CD4-positive, alpha-beta T cell treated with Interleukin-15 for 1 hour (primary cell): ENCODE measurements around the gene SHKBP1.
A peak's percentile ranks its signal among the peaks of the same experiment; 100 is the strongest.

Source experiments
- DNase-seq: peaks from one replicate; pipeline ENCODE4 v3.0.0-alpha.2; 2020

SHKBP1 gene

GRCh38 chr19:40601134-40601974 lies 24.7 kb downstream of the SHKBP1 start, which contains the start of gene LTBP4:
TSS of gene LTBP4 (plus strand) at chr19:40601369. CDS start at chr19:40601388, 19 bp downstream.
- DNase-seq: peak; percentile 40

- DNase-seq: no peak
Observed at GRCh38 chr19:40603071-40603388, 26.4 kb downstream of the SHKBP1 start.

- peak; percentile 98 for DNase-seq
Observed at GRCh38 chr19:40603389-40604170, 26.9 kb downstream of the SHKBP1 start.

GRCh38 chr19:40604171-40604646 lies 27.5 kb downstream of the SHKBP1 start:
- no peak for DNase-seq

DNA sequence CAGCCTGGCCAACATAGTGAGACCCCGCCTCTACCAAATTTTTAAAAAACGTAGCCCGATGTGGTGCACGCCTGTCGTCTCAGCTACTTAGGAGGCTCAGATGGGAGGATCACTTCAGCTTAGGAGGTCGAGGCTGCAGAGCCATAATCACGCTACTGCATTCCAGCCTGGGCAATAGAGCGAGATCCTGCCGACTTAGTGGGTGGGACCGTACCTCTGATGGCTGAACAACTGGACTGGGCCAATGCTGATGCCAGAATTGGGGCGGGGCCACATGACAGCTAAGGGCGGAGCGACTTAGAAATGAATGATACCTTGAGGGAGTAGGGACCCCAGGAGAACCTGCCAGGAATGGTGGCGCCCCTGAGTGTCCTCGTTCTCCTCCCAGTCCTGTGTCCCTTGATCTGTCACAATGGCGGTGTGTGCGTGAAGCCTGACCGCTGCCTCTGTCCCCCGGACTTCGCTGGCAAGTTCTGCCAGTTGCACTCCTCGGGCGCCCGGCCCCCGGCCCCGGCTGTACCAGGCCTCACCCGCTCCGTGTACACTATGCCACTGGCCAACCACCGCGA lies 28.1 kb downstream of the SHKBP1 start:
- no peak for DNase-seq

GRCh38 chr19:40605216-40605971 lies 28.7 kb downstream of the SHKBP1 start:
- peak; percentile 87 for DNase-seq

GRCh38 chr19:40607311-40608239 lies 30.9 kb downstream of the SHKBP1 start:
- DNase-seq: no peak

DNA sequence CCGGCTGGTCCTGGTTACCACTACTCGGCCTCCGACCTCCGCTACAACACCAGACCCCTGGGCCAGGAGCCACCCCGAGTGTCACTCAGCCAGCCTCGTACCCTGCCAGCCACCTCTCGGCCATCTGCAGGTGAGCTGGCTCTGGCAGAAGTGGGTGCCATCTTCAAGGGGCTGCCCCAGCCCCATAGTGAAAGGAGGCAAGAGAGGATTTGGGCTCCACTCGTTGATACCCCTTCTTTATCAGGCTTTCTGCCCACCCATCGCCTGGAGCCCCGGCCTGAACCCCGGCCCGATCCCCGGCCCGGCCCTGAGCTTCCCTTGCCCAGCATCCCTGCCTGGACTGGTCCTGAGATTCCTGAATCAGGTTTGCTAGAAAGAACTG lies 31.6 kb downstream of the SHKBP1 start:
- DNase-seq: no peak

DNA sequence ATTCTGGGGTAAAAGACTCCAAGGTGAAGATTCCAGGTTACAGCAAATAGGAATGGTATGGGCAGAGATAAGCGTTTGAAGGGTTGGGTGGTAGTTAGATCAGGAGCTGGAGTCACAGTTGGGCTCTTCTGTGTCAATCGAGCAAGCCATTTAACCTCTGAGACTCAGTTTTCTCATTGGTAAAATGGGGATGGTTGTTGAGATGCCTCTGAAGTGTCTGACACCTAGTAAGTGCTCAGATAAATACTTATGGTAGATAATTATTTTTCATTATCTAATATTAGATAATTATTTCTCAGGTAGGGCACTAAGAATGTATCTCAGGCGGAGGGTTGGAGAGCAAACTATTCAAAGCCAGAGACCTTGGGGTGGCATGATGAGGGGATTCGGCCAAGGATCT lies 32.3 kb downstream of the SHKBP1 start:
- DNase-seq: no peak

GRCh38 chr19:40609561-40610395 lies 33.1 kb downstream of the SHKBP1 start:
- DNase-seq: peak; percentile 87

DNA sequence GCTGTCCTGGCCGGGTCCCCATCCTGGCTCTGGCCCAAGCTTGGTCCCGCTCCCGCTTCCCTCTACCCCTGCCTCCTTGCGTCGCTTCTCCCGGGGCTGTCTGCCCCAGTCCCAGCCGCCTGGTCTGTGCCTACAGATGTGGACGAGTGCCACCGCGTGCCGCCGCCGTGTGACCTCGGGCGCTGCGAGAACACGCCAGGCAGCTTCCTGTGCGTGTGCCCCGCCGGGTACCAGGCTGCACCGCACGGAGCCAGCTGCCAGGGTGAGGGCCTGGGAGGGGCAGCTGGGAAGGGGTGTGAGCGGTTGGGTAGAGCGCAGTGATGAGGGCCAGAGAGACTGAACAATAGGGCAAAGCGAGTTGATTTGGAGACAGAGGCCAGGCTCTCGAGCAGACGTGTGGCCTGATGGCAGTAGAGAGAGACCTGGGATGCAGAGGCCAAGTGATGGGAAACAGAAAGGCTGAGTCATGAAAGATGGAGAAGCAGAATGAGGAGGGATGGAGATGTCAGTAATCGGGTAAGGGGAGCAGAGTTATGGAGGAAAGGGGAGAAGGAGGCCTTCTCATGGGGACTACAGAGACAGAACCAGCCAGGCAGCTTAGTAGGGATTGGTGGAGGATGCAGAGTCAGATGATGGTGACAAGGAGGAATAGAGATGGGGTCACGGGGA lies 33.9 kb downstream of the SHKBP1 start:
- DNase-seq: peak; percentile 73

DNA sequence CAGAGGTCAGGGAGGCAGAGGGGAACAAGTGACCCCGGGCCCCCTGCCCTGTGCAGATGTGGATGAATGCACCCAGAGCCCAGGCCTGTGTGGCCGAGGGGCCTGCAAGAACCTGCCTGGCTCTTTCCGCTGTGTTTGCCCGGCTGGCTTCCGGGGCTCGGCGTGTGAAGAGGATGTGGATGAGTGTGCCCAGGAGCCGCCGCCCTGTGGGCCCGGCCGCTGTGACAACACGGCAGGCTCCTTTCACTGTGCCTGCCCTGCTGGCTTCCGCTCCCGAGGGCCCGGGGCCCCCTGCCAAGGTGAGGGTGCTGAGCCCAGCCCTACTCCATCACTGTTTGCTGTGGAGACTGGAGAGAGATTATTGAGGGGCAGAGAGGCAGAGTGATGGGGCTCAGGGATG lies 34.4 kb downstream of the SHKBP1 start:
- no peak for DNase-seq

DNA sequence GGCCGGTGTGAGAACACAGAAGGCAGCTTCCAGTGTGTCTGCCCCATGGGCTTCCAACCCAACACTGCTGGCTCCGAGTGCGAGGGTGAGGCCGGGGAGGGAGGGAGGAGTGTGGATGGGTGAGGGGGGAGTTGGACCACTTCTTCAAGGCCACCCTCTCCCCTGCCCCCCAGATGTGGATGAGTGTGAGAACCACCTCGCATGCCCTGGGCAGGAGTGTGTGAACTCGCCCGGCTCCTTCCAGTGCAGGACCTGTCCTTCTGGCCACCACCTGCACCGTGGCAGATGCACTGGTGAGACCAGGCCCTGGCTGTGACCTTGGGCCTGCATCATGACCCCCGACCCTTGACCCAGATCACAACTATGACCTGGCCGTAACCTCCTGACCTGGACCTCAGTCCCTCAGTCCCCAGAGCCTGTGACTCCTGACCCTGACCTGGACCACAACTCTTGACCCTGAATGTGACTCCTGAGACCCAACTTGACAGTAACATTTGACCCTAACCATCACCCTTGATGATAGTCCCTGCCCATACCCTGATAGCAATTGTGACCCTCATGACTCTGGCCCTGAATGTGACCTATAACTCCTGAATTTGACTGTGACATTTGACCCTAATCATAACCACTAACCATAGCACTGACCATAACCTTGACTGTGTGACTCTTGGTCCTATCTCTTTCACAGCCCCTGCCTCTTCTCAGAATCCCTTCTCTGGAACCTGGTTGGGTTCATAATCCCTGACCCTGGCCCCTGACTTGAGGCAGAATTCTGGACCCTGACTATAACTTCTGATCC lies 35.4 kb downstream of the SHKBP1 start:
- DNase-seq: no peak

GRCh38 chr19:40612831-40613689 lies 36.4 kb downstream of the SHKBP1 start:
- DNase-seq: peak; percentile 69

GRCh38 chr19:40613690-40614621 lies 37.3 kb downstream of the SHKBP1 start:
- peak; percentile 86 for DNase-seq

DNA sequence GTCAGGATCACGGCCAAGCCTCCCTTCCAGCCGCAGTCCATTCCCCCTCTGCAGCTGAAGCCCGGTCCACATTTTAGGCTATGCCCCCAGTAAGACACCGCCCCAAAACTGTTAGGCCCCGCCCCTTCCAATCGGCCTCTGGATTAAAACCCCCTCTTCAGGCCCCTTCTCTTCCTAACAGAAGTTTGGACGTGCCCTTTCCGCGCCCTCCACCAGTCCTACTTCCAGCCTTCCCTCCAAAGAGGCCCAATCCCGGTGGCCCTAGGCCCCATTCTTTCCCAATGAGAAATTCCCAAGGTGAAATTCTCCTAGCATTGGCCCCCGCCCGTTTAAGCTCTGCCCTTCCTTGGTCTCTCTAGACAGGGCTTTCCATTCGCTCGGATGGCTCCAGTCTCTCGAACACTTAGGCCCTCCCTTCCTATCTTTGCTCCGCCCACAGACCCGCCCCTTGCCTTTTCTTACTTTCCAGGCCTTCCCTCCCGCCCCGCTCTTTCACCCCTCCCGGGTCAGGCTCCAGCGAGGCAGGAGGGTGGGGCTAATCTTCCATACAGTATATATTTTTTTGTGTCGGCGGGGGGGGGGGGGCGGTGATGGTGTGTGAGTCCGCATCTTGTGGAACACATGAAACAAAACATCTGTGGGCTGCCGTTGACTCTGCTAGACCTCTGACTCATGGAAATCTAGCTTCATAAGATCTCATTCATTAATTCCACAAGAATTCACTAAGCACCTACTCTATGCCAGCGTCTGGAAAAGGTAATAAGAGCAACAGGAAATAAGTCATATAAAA lies 38.1 kb downstream of the SHKBP1 start:
- peak; percentile 71 for DNase-seq
